Neural cell (in vitro differentiated cells): Measurements from ENCODE around the gene POMGNT2.

ENCODE experiments used
- CTCF ChIP-seq: fragments of 450-650 bp; IDR thresholded peaks from 2 replicates; pipeline ENCODE4 v1.5.1; 2014; ENCODE audit warnings: antibody characterized with exemption, mild to moderate bottlenecking, moderate library complexity; ENCODE audit not compliant: poor library complexity, severe bottlenecking
- EP300 ChIP-seq: fragments of 450-650 bp; conservative IDR thresholded peaks from 2 replicates; pipeline ENCODE4 v1.6.1; 2014; ENCODE audit warnings: antibody characterized with exemption, mild to moderate bottlenecking, moderate library complexity; ENCODE audit not compliant: poor library complexity, severe bottlenecking
- EZH2 ChIP-seq: fragments of 200-600, 300-800 bp; shearing (Covaris generic), sonication (generic); IDR thresholded peaks from 2 replicates; pipeline ENCODE4 v1.6.1; 2014; ENCODE audit warnings: antibody characterized with exemption, low read length, borderline replicate concordance, mild to moderate bottlenecking; ENCODE audit not compliant: insufficient read depth, poor library complexity, severe bottlenecking

- TF ChIP-seq EZH2 (no peak), CTCF (no peak), EP300 (no peak)
These were observed 18.6 kb downstream of the POMGNT2 start for GRCh38 chr3:43087249-43087776.
